ENCODE data around the gene ECEL1. TPM values are rescaled to one million over a fixed set of nuclear protein-coding genes. Genes with fewer than 3 reads are reported as not detected.

Gene ECEL1
- total and polyA plus RNA-seq, 2 experiments from 2014 or later = 1.1 to 1.2 TPM

GRCh38 chr2:232523402-232523681 lies 35.7 kb upstream of the ECEL1 start:
- H3K27ac ChIP-seq = no peak overlapping the region
- H3K27me3 ChIP-seq = peaks cover 40% of the 10 kb centered on the region
- H2AFZ ChIP-seq = no peak overlapping the region

GRCh38 chr2:232522623-232523401 lies 35.2 kb upstream of the ECEL1 start:
- Histone ChIP-seq H3K4me1 (ENCODE audit: insufficient read depth) (peaks cover 10% of the 10 kb centered on the region), H2AFZ (no peak overlapping the region), H3K9me2 (replicated peaks; ENCODE audit: insufficient read depth) (no peaks in the 10 kb centered on the region), H3K4me2 (peak overlapping the region; percentile 77), H4K20me1 (ENCODE audit: insufficient read depth, poor library complexity, severe bottlenecking) (no peaks in the 10 kb centered on the region), H3K36me3 (replicated peaks; ENCODE audit: insufficient read depth, low read depth) (no peaks in the 10 kb centered on the region), H3K27me3 (peaks cover 40% of the 10 kb centered on the region), H3K79me2 (no peaks in the 10 kb centered on the region), H3K27ac (no peak overlapping the region), H3K4me3 (no peak overlapping the region), H3K9me3 (ENCODE audit: low read depth) (no peaks in the 10 kb centered on the region)
- 65% methylated on average over 34 of the region's 46 CpGs for WGBS (ENCODE audit: low lambda C conversion rate, missing lambda C conversion rate)
- TF ChIP-seq EZH2phosphoT487 (IDR thresholded peaks at IDR 0.05; ENCODE audit: low read depth, severe bottlenecking, unreplicated experiment) = no peak
- TF ChIP-seq EZH2 (IDR thresholded peaks at IDR 0.05; ENCODE audit: borderline replicate concordance) = no peak
- TF ChIP-seq CTCF (IDR thresholded peaks at IDR 0.05; ENCODE audit: poor library complexity) = no peak
- no peak for DNase-seq (ENCODE audit: low spot score)

More at GRCh38 chr2:232523402-232523681, 35.7 kb upstream of the ECEL1 start:
- no peak for TF ChIP-seq CTCF (IDR thresholded peaks at IDR 0.05; ENCODE audit: poor library complexity)
- no peak for TF ChIP-seq EZH2 (IDR thresholded peaks at IDR 0.05; ENCODE audit: borderline replicate concordance)
- no peak for TF ChIP-seq EZH2phosphoT487 (IDR thresholded peaks at IDR 0.05; ENCODE audit: low read depth, severe bottlenecking, unreplicated experiment)
- H4K20me1 ChIP-seq (ENCODE audit: insufficient read depth, poor library complexity, severe bottlenecking) = no peaks in the 10 kb centered on the region
- no peak for DNase-seq (ENCODE audit: low spot score)
- no peaks in the 10 kb centered on the region for H3K9me3 ChIP-seq (ENCODE audit: low read depth)
- no peaks in the 10 kb centered on the region for H3K79me2 ChIP-seq
- no peaks in the 10 kb centered on the region for H3K9me2 ChIP-seq (replicated peaks; ENCODE audit: insufficient read depth)
- no peaks in the 10 kb centered on the region for H3K36me3 ChIP-seq (replicated peaks; ENCODE audit: insufficient read depth, low read depth)
- no peak overlapping the region for H3K4me3 ChIP-seq
- peaks cover 10% of the 10 kb centered on the region for H3K4me1 ChIP-seq (ENCODE audit: insufficient read depth)
- WGBS (ENCODE audit: low lambda C conversion rate, missing lambda C conversion rate) = 35% methylated on average over 12 of the region's 16 CpGs
- peak overlapping the region; percentile 90 for H3K4me2 ChIP-seq

GRCh38 chr2:232521959-232522622 lies 34.5 kb upstream of the ECEL1 start:
- Histone ChIP-seq H2AFZ (no peak overlapping the region), H3K4me1 (ENCODE audit: insufficient read depth) (peaks cover 11% of the 10 kb centered on the region), H3K36me3 (replicated peaks; ENCODE audit: insufficient read depth, low read depth) (no peaks in the 10 kb centered on the region), H3K79me2 (no peaks in the 10 kb centered on the region), H3K27ac (no peak overlapping the region), H3K4me3 (no peak overlapping the region), H3K9me2 (replicated peaks; ENCODE audit: insufficient read depth) (no peaks in the 10 kb centered on the region), H3K9me3 (ENCODE audit: low read depth) (no peaks in the 10 kb centered on the region), H3K4me2 (peak overlapping the region; percentile 77), H4K20me1 (ENCODE audit: insufficient read depth, poor library complexity, severe bottlenecking) (no peaks in the 10 kb centered on the region), H3K27me3 (peaks cover 40% of the 10 kb centered on the region)
- peak; percentile 78 for TF ChIP-seq CTCF (IDR thresholded peaks at IDR 0.05; ENCODE audit: poor library complexity)
- no peak for TF ChIP-seq EZH2 (IDR thresholded peaks at IDR 0.05; ENCODE audit: borderline replicate concordance)
- peak; percentile 71 for DNase-seq (ENCODE audit: low spot score)
- 34% methylated on average over 32 of the region's 66 CpGs for WGBS (ENCODE audit: low lambda C conversion rate, missing lambda C conversion rate)
